RWPE1 (cell line): ENCODE data around the gene ADAM22.

Experiments
- CTCF ChIA-PET: fragments of 350-600 bp; sonication (Branson Sonifier 250); formaldehyde crosslinking; extraction: SDS; loops from one replicate; lab custom pipeline; 2021; lab: Yijun Ruan, JAX
- POLR2A ChIA-PET: fragments of 400-600 bp; formaldehyde crosslinking; extraction: SDS; loops from one replicate; lab custom pipeline; 2020; ENCODE audit warnings: antibody characterized with exemption; ENCODE audit not compliant: low non-redundant PET; lab: Yijun Ruan, JAX
- DNase-seq: peaks from one replicate; pipeline ENCODE4 v3.0.0; 2012; ENCODE audit warnings: low spot score
- H3K27ac ChIP-seq: fragments of 450-650 bp; 2 replicates; pipeline ENCODE4 v1.5.1; 2017
- TF ChIP-seq, protein P1 (sequence below): fragments of 450-650 bp; conservative IDR thresholded peaks from 2 replicates; pipeline ENCODE4 v1.5.1; 2017; ENCODE audit warnings: low read depth, mild to moderate bottlenecking

The ADAM22 gene

DNA sequence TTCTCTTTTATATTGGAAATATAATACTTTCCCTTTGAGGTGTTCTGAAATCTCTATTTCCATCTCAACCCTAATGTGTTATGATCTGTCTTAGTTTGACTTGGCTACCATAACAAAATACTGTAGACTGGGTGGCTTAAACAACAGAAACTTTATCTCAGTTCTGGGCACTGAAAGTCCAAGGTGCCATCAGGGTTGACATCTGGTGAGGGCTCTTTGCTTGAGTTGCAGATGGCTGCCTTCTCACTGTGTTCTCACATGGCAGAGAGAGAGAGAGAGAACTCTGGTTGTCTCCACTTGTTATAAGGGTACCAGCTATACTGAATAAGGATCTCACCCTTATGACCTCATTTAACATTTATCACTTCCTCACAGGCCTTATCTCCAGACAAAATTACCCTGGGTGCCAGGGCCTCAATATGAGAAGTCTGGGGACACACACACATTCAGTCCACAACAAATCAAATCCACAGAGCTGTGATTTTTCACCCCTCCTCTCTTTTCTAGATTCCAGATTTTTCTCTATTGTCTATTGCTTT is 181.3 kb downstream of the ADAM22 start:
- no peak overlapping the region for H3K27ac ChIP-seq
- ChIA-PET CTCF (no interaction called here), POLR2A (no interaction called here)
- TF ChIP-seq, protein P1, sequence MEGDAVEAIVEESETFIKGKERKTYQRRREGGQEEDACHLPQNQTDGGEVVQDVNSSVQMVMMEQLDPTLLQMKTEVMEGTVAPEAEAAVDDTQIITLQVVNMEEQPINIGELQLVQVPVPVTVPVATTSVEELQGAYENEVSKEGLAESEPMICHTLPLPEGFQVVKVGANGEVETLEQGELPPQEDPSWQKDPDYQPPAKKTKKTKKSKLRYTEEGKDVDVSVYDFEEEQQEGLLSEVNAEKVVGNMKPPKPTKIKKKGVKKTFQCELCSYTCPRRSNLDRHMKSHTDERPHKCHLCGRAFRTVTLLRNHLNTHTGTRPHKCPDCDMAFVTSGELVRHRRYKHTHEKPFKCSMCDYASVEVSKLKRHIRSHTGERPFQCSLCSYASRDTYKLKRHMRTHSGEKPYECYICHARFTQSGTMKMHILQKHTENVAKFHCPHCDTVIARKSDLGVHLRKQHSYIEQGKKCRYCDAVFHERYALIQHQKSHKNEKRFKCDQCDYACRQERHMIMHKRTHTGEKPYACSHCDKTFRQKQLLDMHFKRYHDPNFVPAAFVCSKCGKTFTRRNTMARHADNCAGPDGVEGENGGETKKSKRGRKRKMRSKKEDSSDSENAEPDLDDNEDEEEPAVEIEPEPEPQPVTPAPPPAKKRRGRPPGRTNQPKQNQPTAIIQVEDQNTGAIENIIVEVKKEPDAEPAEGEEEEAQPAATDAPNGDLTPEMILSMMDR, result no peak
- no peak for DNase-seq

DNA sequence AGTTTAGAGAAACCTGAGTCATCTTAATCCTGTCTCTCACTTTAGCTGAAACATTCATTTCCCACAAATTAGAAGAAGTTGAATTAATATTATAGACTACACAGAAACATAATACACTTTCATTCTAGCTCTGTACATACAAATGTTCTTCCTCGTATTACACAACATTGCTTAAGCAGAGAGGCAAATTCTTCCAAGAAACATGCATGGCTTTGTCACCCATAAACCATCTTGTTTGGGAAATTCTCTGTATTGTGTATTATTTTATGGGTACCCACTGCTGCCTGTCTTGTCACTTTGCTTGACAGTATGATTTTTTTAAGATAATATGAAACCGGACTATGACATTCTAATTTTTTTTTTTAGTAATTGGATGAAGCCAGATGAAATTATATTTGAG is 181.8 kb downstream of the ADAM22 start:
- ChIA-PET POLR2A (no interaction called here), CTCF (no interaction called here)
- TF ChIP-seq, protein P1, result no peak

DNA sequence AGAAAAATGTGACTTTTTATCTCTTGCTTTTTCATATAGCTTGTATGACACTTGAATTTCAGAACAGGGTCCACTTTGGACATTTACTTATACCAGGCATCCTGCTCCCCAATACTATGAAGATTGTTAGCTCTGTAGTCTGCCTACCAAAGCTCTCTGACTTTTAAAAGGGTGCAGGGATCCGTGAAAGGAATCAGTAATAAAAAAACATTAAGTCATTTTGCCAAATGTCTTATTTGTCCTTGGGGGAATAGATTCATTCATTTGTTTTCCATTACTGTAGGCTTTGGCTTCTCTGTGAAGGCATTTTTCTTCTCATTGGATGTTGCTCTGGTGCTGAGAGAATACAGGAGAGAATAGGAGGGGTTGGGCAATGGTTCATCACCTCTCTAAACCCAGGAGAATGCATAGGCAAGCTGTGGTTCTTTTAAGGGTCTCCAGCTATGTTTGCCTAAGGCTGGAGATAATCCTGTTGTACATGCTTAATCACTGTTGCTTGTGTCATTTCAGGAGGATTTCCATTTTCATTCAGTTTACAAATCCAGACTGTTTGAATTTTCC is 182.3 kb downstream of the ADAM22 start:
- ChIA-PET CTCF (no interaction called here), POLR2A (no interaction called here)
- TF ChIP-seq, protein P1, result no peak
- no peak overlapping the region for H3K27ac ChIP-seq
- DNase-seq, result no peak

More for the DNA sequence above, 181.8 kb downstream of the ADAM22 start:
- no peak overlapping the region for H3K27ac ChIP-seq
- DNase-seq, result no peak

DNA sequence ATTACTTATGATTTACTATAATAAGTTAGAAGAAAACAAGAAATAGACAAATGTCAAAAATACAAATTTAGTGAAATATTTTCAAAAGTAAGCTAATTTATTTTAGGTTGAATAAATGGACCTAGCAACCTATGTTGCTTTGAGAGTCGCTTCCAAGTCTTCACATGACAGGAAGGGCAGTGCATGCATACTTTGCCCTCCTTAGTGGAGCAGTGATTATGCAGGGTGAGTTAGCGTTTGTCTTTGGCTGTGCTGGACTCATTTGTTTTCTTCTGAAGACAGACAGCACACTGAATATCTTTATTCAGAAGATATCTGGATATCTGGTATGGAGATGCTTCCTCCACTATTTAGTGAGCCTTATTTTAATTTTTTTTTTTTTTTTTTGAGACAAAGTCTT is 183.3 kb downstream of the ADAM22 start:
- H3K27ac ChIP-seq, result no peak overlapping the region
- TF ChIP-seq, protein P1, result no peak
- ChIA-PET POLR2A (no interaction called here), CTCF (interaction anchor here (0.7 kb wide), 1 partner anchor 69 kb away, joined by 4 read pairs; no protein-coding TSS in a partner anchor)
- no peak for DNase-seq

DNA sequence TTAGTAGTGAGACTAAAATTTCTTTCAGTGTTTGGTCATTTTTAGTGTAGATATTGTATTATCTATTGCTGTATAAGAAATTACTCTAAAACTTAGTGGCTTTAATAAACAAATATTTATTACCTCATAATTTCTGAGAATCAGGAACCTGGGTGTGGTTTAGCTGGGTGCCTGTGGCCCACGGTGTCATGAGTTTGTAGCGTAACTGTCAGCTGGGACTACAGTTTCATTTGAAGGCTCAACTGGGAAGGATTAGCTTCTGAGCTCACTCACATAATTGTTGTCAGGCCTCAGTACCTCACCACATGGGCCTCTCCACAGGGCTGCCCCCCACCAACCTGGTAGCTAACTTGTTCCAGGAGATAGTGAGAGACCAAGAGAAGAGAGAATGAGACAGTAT is 187.3 kb downstream of the ADAM22 start:
- ChIA-PET CTCF (interaction anchor here (0.6 to 1.1 kb wide), 2 partner anchors 9 to 63 kb away, joined by 3 to 8 read pairs; no protein-coding TSS in a partner anchor), POLR2A (no interaction called here)
- TF ChIP-seq, protein P1, result no peak
- no peak for DNase-seq
- H3K27ac ChIP-seq, result no peak overlapping the region

DNA sequence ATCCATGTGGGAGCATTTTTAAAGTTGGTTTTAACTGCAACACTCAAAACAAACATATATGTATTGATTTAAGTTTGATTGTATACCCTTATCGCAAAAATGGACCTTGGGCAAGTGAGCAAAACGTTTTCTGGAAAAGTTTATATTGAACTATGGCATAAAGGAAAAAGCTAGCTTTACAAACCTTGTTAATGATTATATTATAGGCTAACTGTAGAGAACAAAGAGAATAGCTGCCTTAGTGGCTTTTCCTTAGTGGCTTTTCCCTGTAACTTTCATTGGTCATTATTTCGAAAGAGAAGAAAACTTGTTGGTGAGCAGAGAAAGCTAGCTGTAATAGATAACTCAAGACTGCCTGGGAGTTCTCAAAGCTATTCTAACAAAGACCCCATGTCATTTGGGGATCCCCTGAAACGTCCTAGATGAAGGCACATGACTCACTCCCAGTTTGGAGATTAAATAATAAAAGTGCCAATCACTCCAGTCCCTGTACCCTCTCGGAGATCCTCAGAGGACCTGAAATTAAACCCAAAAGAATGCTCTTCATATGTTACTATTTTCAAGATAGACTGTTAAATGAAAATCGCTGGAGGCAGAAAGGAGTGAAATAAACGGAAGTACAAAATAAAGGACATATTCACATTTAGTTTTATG is 193.7 kb downstream of the ADAM22 start:
- no peak overlapping the region for H3K27ac ChIP-seq
- TF ChIP-seq, protein P1, result no peak
- DNase-seq, result no peak
- POLR2A ChIA-PET, result no interaction called here
- CTCF ChIA-PET, result no interaction called here
